Activated CD4-positive, alpha-beta T cell treated with anti-CD3 and anti-CD28 coated beads for 1 hour (primary cell): ENCODE results near the gene KDM4C.
"Not testable (repeated sequence)": the region's sequence is repeated elsewhere in the genome, so short reads cannot be mapped to it uniquely, and the experiment has no call there.

ENCODE experiments used
- DNase-seq: peaks from one replicate; pipeline ENCODE4 v3.0.0-alpha.2; 2020

KDM4C gene

DNA sequence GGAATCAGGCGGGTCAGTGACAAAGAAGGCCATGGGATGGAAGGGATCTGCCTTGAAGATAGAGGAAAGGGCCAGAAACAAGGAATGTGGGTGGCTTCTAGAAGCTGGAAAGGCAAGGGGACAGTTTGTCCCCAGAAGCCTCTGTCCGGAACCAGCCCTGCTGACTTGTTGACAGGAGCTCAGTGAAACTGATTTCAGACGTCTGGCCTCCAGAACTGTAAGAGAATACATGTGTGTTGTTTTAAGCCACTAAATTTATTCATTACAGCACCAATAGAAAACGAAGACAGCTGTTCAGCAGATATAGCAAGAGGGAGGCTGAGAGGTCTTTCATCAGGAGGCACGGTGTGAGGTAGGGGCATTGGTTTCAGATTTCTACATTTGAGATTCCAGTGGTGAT, 422.5 kb downstream of the KDM4C start:
- DNase-seq = no peak

DNA sequence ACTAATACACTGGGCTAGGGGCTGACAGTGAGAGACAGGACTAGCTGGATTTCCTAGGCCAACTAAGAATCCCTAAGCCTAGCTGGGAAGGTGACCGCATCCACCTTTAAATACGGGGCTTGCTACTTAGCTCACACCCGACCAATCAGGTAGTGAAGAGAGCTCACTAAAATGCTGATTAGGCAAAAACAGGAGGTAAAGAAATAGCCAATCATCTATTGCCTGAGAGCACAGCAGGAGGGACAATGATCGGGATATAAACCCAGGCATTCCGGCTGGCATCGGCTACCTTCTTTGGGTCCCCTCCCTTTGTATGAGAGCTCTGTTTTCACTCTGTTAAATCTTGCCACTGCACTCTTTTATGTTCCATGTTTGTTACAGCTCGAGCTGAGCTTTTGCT, 425.4 kb downstream of the KDM4C start:
- DNase-seq = not testable (repeated sequence)

DNA sequence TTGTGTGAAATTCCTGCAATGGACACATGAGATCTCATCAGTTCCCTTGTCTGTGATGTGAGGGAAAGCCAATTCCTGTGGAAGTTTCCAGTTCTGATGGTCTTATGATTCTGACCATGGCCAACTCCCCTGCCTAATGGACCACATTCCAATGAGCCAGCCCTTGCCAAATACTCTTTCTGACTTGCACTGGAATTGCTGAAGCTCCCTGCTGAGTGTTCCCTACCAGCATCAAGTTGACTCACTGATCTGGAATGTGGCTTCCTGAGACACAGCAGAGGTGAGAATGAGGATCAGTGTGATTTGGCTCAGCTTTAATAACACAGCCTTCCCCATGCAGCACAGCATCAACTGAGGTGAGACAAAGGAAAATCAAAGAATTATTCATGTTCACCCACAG, 427.8 kb downstream of the KDM4C start:
- no peak for DNase-seq

DNA sequence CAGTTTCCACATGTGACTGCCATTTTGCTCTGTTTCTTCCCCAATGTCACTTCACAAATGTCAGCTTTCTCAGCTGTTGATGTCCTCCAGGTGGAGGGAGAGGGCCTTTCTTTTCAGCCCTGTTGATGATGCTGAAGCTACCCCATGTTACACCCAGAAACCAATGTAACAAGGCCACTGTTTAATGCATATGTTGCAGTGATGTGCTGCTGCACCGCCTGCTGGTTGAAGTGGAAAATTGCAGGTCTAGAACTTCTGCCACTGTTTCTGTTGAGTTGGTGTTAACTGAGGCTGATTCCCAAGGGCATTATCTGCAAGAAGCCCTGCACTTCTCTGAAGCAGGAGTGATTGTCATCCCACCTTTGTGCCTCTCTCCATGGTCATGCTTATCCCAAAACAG, 428.4 kb downstream of the KDM4C start:
- no peak for DNase-seq

DNA sequence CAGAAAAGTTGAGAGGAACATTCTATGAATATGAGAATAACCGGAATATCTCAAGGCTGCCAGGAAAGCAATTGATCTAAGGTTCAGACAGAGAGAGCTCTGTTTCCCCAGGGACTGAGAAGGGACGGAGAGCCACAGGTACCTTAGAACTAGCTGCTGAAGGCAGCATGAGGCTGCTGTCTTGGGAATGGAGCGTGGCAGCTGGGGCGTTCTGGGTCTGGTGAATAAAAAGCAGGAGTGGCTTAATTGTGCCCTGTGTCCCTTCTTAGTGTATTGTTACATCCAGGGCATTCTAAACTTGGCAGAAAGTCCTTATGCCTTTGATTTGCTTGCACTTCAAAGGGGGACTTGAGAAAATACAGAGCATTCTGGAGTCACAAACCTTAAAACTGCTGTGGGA, 434.5 kb downstream of the KDM4C start:
- no peak for DNase-seq

DNA sequence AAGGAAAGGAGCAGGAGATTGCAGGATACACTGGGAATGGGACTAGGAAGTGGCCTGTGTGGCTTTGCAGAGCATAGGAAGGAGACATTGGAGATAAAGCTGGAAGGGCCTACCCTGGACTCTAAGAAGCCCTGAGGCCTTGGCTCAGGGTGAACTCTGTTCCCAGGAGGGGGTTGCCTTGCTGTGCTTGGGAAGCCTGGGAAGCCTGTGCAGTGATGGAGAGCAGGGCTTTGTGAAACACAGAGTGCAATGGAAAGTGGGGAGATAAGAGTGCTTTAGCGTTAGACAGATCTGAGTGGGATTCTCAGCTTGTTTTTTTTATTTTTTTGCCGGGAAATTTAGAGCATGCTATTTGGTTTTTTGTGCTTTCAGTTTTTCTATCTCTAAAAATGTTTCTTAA, 437.8 kb downstream of the KDM4C start:
- no peak for DNase-seq

DNA sequence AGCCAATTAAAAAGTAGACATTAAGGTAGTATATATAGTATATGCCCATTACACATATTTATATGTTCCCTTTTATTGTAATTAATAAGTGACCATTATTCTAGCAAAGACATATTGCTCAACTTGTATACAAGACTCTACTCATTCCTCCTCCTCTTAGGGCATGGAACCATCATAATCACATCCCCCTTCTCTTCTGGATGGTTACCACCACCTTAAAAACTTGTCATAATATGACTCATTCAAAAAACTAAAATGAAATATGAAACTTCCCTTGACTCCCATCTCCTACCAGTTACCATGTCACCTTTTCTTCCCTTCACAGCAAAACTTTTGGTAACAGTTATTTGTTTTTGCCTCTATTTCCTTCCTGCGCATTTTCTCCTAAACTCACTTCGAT, 438.7 kb downstream of the KDM4C start:
- no peak for DNase-seq

DNA sequence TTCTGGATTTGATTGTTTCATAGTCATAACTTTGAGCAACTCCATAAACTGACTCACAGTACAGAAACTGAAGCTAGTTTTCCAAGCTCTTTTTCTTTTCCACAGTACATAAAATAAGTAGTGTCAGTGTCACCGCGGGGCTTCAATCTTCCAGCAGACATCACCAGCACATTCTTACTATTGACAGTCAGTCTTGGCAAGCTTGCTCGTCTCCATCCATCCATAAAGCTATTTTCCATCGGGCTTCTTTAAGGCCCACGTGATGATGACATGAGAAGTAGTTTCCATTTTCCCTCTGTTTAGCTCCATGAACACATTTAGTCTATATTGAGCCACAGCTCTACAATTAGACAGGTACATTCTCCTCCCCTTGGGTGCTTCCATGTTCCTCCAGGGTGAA, 443.4 kb downstream of the KDM4C start:
- no peak for DNase-seq

DNA sequence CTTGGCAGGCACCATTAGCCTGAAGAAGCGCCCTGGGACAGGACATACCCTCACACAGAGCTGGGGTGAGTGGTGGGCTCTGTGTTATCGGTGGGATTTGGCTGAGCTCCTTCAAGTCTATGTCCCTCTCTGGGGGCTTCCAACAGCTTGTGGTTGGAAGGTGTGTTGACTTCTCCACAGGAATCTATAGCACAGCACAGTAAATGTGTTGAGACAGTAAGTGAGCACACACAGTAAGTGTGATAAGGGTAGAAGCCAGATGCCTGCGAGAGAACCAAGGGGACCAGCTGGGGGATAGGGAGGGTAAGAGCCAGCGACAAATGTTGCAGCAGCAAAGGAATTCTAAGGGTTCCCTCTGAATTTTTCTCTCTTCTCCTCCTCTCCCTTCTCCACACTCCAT, 448.0 kb downstream of the KDM4C start:
- no peak for DNase-seq

DNA sequence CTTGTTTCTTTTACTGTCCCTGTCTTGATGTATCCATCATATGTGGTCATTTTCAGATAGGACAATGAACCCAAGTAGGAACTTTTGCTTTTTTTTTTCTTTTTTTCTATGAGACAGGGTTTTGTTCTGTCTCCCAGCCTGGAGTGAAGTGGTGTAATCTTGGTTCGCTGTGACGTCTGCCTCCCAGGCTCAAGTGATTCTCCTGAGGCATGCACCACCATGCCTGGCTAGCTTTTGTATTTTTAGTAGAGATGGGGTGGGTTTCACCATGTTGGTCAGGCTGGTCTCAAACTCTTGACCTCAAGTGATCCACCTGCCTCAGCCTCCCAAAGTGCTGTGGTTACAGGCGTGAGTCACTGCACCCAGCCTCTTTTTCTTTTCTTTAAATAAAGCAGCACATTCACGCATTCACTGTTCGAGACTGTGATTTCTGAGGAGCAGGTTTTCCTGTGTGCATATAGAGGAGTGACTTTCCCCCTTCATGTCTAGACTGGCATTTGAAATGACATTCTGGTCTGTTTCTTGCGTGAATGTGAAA, 448.5 kb downstream of the KDM4C start:
- DNase-seq = no peak

DNA sequence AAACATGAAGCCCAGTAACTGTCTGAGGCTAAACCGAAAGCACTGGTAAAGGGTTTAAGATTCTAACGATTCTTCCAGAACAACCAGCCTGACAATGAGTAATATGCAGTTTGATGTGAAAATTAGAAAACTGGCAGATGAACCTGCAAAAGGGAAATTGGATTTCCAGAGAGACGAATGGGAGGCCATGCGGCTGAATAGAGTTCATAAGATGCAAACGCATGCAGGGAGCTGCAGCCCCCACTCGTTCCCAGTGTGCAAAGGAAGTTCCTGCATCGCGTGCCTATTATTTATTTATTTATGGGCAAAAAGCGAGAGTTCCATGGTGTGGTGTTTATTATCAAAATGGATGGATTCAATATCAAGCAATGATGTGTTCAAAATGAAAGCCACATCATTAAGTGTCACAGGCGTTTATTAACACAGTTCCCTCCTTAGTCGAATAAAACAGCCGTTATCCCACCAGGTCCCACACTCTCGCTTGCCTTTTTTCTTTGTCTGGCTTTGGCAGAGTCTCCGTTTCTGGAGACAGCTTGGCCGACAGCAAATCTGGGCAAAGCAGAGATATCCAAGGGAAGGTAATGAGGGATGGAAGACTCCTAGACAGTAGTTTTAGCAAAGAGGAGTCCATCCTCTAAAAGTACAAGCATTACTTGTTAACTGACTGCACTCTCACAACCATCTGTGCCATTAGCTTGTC, 451.4 kb downstream of the KDM4C start:
- DNase-seq = no peak

DNA sequence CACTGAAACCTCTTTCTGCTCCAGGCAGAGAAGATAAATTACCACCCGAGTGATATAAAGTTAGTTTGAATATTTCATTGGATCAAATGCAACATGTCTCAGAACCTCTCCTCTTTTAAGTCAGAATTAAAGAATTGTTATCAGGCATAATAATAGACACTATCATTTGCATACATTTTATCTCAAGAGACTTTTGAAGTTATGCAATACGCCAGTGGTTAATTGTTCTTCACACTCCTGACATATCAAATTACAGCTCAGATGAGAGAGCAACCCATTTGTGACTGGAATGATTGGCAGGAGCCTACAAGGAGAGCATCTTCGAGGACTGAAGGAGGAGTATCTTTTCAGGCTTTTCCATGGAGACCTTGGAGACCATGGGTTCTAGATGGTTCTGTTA, 452.2 kb downstream of the KDM4C start:
- no peak for DNase-seq

DNA sequence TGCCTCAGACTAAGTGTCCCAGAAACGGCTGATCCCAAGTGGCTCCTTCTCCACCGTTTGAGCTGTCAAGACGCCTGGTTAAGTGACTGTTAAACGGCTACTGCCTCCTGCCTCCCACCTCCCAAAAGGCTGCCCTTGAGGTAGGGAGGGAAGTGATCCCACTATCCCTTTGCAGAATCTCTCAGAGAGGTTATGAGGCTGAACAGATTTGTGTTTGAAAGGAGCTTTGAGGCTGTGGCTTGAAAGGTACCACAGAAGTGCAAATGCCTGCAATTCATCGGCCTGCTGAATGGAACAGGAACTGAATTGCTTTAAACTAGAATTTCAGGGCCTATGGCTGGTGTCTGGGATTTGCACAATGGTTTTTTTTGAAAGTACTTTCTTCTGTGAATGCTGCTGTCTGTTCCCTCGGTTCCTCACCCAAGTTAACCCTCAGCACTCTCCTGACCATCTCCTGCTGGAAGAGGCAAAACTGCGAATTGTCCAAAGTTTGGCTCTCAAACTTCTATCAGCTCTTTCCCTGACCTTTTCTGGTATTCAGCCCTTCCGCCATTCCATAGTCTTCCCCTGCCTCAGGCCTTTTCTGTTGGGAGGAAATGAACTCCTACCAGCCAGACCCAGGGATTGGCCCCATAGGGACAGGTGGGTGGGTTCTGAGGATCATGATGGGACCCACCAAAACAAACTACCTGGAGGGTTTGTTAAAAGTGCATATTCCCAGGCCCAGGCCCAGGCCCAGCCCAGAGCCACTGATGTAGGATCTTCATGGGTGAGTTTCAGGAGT, 453.3 kb downstream of the KDM4C start:
- DNase-seq = no peak

DNA sequence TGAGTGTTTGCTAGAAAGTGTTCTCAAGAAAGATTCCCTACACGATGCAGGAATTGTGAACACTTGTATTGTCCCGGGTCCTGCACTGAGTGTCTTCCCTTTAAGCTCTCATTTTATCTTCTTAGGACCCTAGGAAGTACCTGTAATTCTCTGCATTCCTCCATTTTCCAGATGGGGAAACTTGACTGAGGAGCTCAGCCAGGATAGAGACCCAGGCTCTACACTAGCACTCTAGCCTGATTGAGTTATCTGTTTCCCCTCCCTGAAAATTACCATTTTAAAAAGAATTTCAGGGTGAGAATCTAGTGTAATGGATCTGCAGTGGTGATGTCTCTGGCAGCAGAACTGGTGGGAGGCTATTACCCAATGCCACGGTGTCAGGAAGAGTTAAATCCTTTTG, 453.9 kb downstream of the KDM4C start:
- no peak for DNase-seq

DNA sequence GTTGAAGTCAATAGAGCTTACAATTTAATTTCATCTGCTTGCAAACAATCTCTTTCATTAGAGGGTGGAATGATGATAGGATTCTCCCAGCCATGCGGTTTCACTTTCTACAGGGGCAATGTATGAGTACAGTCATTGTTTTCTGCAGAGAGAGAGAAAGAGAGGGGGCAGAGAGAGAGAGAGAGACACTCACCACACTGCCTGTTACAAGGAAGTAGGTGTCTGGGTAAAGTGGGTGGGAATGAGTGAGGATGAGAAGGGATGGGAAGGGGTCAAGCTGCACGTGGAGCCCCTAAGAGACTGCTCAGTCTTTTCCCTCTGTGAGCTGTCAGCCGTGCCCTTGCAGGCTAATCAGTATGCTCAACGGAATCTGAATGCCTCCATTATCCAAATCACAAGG, 454.3 kb downstream of the KDM4C start:
- DNase-seq = no peak

DNA sequence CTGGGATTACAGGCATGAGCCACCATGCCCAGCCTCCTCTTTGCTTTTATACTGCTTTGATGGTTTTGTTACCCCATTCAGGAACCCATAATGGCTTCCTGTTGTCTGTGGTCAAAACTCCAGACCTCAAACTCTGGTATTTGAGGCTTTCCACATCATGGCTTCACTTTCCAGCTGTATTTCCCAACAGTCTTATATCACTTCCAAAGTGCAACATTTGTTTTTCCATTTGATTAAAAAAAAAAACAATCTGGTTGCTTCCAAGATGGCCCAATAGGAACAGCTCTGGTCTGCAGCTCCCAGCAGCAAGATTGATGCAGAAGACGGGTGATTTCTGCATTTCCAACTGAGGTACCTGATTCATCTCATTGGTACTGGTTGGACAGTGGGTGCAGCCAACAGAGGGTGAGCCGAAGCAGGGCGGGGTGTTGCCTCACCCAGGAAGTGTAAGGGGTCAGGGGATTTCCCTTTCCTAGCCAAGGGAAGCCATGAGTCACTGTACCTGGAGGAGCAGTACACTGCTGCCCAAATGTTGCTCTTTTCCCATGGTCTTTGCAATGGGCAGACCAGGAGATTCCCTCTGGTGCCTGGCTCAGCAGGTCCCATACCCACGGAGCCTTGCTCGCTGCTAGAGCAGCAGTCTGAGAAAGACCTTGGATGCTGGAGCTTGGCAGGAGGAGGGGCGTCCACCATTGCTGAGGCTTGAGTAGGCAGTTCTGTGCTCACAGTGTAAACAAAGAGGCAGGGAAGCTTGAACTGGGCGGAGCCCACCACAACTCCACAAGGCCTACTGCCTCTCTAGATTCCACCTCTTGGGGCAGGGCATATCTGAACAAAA, 458.4 kb downstream of the KDM4C start:
- DNase-seq = no peak

DNA sequence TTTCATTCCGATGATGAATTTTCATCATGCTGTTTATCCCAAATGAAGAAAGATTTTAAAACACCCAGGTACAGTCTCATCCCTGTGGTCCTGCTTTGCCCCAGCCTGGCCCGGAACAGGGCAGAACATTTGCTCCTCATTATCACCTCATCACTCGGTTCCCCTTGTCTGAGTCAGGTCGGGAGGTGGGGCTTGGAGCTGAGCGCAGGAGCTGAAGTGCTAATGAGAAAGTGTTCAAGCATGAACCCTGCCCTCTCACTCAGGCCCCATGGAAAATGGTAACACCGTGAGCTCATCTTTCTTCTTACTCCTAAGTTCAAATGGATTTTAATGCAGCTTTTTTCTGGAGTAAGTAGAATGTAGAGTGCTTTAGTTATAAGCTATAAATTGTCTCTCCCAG, 466.2 kb downstream of the KDM4C start:
- DNase-seq = no peak
